Small intestine (tissue), 7 donors: ENCODE data around the gene DDX56. TPM values are rescaled to one million over a fixed set of nuclear protein-coding genes. Genes with fewer than 3 reads are reported as not detected.

Experiments used
- DNase-seq, 2 donors: peaks; one replicate each; pipeline versions ENCODE4 v3.0.0 to v3.0.0-alpha.2; 2013
- FAIRE-seq: peaks from 2 replicates; lab custom pipeline; 2012; peaks lifted over from hg19 to GRCh38; lab: Jason Lieb, UNC
- H3K27ac ChIP-seq, 3 donors: one replicate each; pipeline ENCODE4 v1.5.1; 2013; ENCODE audit warnings: low read length in 2 of 3, mild to moderate bottlenecking in 2 of 3, control low read depth in 1 of 3, inconsistent platforms in 1 of 3, low read depth in 1 of 3, moderate library complexity in 1 of 3
- H3K27me3 ChIP-seq, 3 donors: one replicate each; pipeline ENCODE4 v1.6.1; 2013; ENCODE audit warnings: low read length in 3 of 3, inconsistent platforms in 1 of 3; ENCODE audit not compliant: control insufficient read depth in 3 of 3, insufficient read depth in 3 of 3
- H3K36me3 ChIP-seq, 3 donors: one replicate each; pipeline ENCODE4 v1.6.1; 2013; ENCODE audit warnings: low read length in 3 of 3, inconsistent platforms in 1 of 3, low read depth in 1 of 3, mild to moderate bottlenecking in 1 of 3, moderate library complexity in 1 of 3; ENCODE audit not compliant: control insufficient read depth in 3 of 3, insufficient read depth in 2 of 3
- H3K4me1 ChIP-seq, 3 donors: one replicate each; pipeline ENCODE4 v1.6.1; 2013; ENCODE audit warnings: low read length in 2 of 3, inconsistent platforms in 1 of 3, low read depth in 1 of 3, mild to moderate bottlenecking in 1 of 3, moderate library complexity in 1 of 3; ENCODE audit not compliant: control insufficient read depth in 3 of 3, insufficient read depth in 2 of 3
- H3K4me3 ChIP-seq, 3 donors: one replicate each; pipeline ENCODE4 v1.5.1; 2013; ENCODE audit warnings: low read length in 3 of 3, control low read depth in 1 of 3, inconsistent platforms in 1 of 3, low read depth in 1 of 3, mild to moderate bottlenecking in 1 of 3, moderate library complexity in 1 of 3
- H3K9me3 ChIP-seq, 2 donors: one replicate each; pipeline ENCODE4 v1.6.1; 2013; ENCODE audit warnings: low read depth in 1 of 2, low read length in 1 of 2; ENCODE audit not compliant: control insufficient read depth in 2 of 2, insufficient read depth in 1 of 2
- WGBS, 3 donors: extraction: QIAGEN DNeasy Blood & Tissue Kit; methylation state at CpG; one replicate each; pipeline ENCODE4 v1.1.7; 2013; 5-methylcytosine and 5-hydroxymethylcytosine counted together
- polyA plus RNA-seq, 4 donors: library from polyadenylated mRNA; stranded (reverse) in 3 of 4; unstranded in 1 of 4; fragments of 200-250 nt in 3 of 4; fragments of 120-200 nt in 1 of 4; gene quantifications; one replicate each; pipeline versions ENCODE4 v1.2.1 to v1.2.3, GENCODE V29; 2013
- donor health status: healthy with polysubstance abuse.
- donor health status: control.
- donor health status: control.
- donor health status: Bipolar disorder and iron deficiency.
- donor health status: healthy.

The DDX56 gene
- polyA plus RNA-seq, 4 donors, result 62.2 to 359 (median 207) TPM

DNA sequence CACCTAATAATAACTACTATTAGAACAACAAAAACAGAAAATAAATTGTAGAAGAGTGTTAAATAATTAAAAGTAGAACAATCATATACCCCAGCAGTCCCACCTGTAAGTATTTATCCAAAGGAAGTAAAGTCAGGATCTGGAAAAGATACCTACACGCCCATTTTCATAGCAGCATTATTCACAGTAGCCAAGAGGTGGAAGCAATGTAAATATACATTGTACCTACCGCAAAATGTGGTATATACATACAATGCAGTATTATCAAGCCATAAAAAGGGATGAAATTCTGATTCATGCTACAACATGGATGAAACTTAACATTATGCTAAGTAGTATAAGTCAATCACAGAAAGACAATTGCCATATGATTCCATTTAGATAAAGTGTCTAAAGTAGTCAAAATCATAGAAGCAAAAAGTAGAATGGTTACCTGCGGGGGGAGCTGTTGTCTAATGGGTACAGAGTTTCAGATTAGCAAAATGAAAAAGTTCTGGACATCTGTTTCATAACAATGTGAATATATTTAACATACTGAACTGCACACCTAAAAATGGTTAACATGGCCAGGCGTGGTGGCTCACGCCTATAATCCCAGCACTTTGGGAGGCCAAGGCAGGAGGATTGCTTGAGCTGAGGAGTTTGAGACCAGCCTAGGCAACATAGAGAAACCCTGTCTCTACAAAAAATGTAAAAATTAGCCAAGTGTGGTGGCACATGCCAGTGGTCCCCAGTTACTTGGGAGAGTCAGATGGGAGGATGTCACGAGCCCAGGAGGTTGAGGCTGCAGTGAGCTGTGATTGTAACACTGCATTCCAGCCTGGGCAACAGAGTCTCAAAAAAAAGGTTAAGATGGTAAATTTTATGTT, 14.4 kb upstream of the DDX56 start:
- Histone ChIP-seq H3K9me3 (no peaks in the 10 kb centered on the region), H3K4me1 (peaks cover 0 to 4% (median 0%) of the 10 kb centered on the region in 3 donors), H3K27me3 (no peaks in the 10 kb centered on the region), H3K36me3 (no peaks in the 10 kb centered on the region), H3K27ac (no peak overlapping the region), H3K4me3 (no peak overlapping the region)
- FAIRE-seq, result no peak
- peak; percentile 73 to 79 for DNase-seq
- 10 to 22% (median 11%) methylated on average over 6 of the region's 6 CpGs for WGBS, 3 donors

DNA sequence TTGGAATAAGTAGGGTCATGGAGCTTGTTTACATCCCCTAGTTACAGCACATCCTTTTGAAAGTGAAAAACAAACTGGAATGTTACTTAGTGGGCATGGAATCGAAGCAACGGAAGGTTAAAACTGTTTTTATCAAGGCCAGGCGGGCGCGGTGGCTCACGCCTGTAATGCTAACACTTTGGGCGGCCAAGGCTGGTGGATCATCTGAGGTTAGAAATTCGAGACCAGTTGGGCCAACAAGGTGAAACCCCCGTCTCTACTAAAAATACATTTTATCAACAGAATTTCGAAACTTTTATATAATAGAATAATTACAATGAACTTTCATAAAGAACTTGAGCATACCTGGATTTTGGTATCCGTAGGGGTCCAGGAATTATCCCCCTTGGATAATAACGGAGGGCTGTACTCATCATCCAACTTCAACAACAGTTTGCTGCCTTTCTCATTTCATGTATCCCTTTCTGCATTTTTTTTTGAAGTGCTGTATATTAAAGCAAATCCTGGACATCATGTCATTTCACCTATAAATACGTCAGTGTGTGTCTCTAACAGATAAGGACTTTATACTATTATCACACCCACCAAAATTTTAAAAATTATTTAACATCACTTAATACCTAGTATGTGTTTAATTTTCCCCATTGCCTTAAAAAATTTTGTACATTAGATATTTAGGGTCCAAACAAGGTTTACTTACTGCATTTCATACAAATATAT, 9.6 kb upstream of the DDX56 start:
- Histone ChIP-seq H3K27me3 (no peaks in the 10 kb centered on the region), H3K27ac (peak overlapping the region; percentile 92 to 99 (median 99)), H3K9me3 (no peaks in the 10 kb centered on the region), H3K4me1 (peaks cover 0 to 7% (median 0%) of the 10 kb centered on the region in 3 donors), H3K4me3 (peak overlapping the region in 2 of 3 donors; percentile 71 to 77), H3K36me3 (peaks cover 0 to 30% (median 5%) of the 10 kb centered on the region in 3 donors)
- WGBS, 3 donors, result 70 to 86% (median 71%) methylated on average over 13 of the region's 13 CpGs
- DNase-seq (peak in 1 of 2 donors; percentile 24), FAIRE-seq (no peak)

DNA sequence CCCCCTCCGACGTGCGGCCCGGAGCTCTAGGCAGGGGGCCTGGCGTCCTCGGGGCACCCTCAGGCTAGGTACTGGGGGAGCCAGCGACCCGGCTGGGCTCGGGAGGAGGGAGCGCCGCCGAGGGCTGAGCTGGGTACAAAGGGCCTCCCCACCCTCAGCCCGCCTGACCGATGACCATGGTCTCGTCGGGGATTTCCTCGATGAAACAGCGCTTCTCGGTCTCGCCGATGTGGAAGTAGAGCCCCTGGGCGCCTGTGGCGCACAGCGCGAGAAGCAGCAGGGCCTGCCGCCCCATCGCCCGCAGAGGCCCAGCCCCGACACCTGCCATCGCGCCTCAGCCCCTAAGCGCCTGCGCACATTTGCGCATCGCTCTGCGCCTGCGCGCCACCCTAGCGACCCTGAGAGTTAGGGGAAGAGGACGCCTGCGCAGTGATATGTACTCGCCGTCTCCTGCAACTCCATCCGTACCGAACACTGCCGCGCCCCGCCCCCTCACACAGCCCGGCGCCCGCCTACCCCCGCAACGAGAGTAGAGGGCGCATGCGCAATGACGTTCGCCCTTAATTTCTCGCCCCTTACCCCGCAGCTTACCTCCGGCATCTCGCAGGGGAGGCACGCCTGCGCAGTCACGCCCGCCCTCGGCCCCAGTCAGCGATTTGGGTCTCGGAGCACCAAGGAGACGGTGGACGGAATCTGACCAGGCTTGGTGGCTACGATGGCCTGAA, 8.3 kb upstream of the DDX56 start, which contains the start of gene TMED4:
TMED4 (minus strand) TSS at position 353 of the 725 bp plus-strand sequence; CDS start at position 328, 25 bp downstream.
- WGBS, 3 donors, result 0 to 1% (median 0%) methylated on average over 53 to 71 of the region's 71 CpGs
- DNase-seq, result peak; percentile 99 to 100
- no peaks in the 10 kb centered on the region for H3K27me3 ChIP-seq
- peak within 1 kb of the TSS; percentile 92 to 99 (median 99) for H3K27ac ChIP-seq
- H3K36me3 ChIP-seq, result peaks cover 0 to 36% (median 5%) of the 10 kb centered on the region in 3 donors
- peaks cover 0 to 8% (median 0%) of the 10 kb centered on the region in 3 donors for H3K4me1 ChIP-seq
- no peak for FAIRE-seq
- peak within 1 kb of the TSS; percentile 71 to 86 (median 78) for H3K4me3 ChIP-seq
- no peaks in the 10 kb centered on the region for H3K9me3 ChIP-seq

DNA sequence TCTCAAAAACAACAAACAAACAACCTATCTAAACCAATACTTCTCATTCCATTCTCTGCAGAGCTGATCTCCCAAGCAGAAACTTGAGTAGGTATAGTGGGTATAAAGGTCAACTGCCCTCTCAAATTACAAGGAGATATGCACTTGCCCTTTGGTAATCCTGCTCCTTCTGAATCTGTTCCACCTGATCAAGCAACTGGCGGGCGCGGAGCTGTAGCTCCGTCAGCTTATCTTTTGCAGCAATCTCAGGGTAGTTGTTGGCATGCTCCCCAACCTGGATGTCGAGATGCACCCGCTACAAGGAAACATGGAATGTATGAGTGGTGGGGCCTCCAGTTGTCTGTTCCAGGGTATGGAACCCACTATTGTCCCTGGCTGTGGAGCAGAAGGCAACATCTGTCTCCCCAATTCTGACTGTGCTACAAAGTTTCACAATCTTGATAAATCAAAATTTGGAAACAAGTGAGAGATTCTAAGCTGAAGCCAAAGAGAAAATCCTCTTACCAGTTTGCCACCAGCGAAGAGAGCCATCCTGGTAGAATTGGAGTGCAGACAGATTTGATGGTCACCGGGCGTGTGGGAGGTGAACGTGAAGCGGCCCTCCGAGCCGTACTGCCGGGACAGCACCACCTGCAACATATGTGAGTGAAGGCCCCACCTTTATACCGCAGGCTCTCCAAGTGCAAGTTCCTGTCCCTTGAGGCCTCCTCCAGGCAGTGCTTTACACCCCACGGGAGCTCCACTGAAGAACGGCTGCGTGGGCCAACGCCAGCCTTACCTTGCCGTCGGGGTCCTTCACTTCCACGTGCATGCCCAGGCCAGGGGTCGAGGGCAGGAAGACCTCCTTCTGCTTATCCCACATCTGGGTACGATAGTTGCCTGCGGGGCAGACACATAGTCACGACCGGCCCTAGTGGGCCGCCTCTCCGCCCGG, 7.5 kb upstream of the DDX56 start:
- no peak for FAIRE-seq

DNA sequence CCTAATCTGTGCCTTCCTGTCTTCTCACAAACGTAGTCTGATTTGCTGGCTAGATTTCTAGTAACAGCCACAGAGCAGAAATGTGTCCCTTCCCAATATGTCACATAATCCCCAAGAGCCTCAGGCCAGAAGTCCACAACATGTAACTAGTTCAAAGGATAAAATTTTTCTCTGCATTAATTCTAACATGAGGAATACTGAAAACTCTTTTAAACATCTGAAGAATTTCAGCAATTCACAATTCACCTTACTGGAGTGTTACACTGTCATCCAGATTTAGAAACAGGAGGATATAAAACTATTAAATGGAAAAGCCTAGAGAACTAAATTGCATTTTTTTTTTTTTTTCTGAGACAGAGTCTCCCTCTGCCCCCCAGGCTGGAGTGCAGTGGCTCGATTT, 2.5 kb upstream of the DDX56 start:
- WGBS, 3 donors, result 75 to 77% (median 76%) methylated on average over 2 of the region's 2 CpGs
- Histone ChIP-seq H3K4me1 (peaks cover 2 to 18% (median 4%) of the 10 kb centered on the region in 3 donors), H3K27ac (no peak overlapping the region), H3K9me3 (no peaks in the 10 kb centered on the region), H3K36me3 (peaks cover 2 to 59% (median 7%) of the 10 kb centered on the region in 3 donors), H3K27me3 (no peaks in the 10 kb centered on the region), H3K4me3 (no peak overlapping the region)
- FAIRE-seq (no peak), DNase-seq (no peak)

More for the DNA sequence above, 7.5 kb upstream of the DDX56 start:
- 5 to 13% (median 9%) methylated on average over 29 to 30 of the region's 30 CpGs for WGBS, 3 donors
- Histone ChIP-seq H3K4me1 (peaks cover 0 to 8% (median 0%) of the 10 kb centered on the region in 3 donors), H3K4me3 (peak overlapping the region; percentile 71 to 86 (median 78)), H3K36me3 (peaks cover 0 to 41% (median 5%) of the 10 kb centered on the region in 3 donors), H3K27me3 (no peaks in the 10 kb centered on the region), H3K27ac (peak overlapping the region; percentile 92 to 95 (median 95)), H3K9me3 (no peaks in the 10 kb centered on the region)
- DNase-seq, result peak; percentile 83 to 92

DNA sequence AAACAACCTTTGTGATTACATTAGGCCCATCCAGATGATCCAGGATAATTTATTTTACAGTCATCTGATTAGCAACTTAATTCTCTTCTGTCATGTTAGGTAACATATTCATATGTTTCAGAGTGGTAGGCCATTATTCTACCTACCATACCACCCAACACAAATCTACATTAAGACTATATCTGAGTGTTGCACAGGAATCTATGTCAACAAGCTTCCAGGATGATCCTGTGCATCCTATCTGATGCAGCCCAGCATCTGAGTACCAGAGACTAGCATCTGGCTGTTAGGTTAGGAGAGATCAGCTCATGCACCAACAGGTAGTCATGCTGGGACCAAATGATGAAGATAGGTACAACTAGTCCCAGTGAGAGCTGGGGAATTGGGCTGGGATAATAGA, 1.3 kb upstream of the DDX56 start:
- Histone ChIP-seq H3K27me3 (no peaks in the 10 kb centered on the region), H3K36me3 (peaks cover 5 to 60% (median 14%) of the 10 kb centered on the region in 3 donors), H3K9me3 (no peaks in the 10 kb centered on the region), H3K4me1 (peaks cover 2 to 15% (median 4%) of the 10 kb centered on the region in 3 donors), H3K27ac (no peak overlapping the region), H3K4me3 (peak overlapping the region in 1 of 3 donors; percentile 90)
- DNase-seq, result no peak
- FAIRE-seq, result no peak

DNA sequence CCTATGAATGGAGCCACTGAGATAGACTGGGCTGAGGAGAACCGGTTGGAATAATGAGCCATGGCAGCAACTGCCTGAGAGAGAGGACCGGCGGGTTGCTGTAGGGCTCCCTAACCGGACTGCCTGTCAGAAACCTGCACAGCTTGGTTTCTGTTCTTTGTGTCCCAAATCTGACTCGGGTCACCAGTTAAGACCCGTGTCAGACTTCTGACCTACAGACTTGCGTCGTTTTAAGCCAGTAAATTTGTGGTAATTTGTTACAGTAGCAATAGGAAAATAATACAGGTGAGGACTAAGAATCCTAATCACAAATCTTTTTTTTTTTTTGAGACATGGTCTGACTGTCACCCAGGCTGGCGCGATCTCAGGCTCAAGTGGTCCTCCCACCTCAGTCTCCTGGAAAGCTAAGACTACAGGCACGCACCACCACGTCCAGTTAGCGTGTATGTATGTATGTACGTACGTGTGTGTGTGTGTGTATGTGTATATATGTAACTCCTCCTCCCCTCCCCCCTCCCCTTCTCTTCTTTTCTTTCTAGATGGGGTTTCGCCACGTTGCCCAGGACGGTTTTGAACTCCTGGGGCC, 672 bp upstream of the DDX56 start:
- H3K4me1 ChIP-seq, result peaks cover 2 to 14% (median 4%) of the 10 kb centered on the region in 3 donors
- H3K27me3 ChIP-seq, result no peaks in the 10 kb centered on the region
- H3K4me3 ChIP-seq, result peak overlapping the region; percentile 67 to 90 (median 82)
- H3K36me3 ChIP-seq, result peaks cover 9 to 62% (median 16%) of the 10 kb centered on the region in 3 donors
- WGBS, 3 donors, result 18 to 28% (median 22%) methylated on average over 18 of the region's 18 CpGs
- no peaks in the 10 kb centered on the region for H3K9me3 ChIP-seq
- DNase-seq (peak in 1 of 2 donors; percentile 13), FAIRE-seq (no peak)
- H3K27ac ChIP-seq, result peak overlapping the region; percentile 85 to 94 (median 90)
